DMS153 treated with DMSO at 0.1 percent for 48 hours (cell line): ENCODE results near the gene PPP1R14C.
"Not testable (repeated sequence)": the region's sequence is repeated elsewhere in the genome, so short reads cannot be mapped to it uniquely, and the experiment has no call there.

Experiments
- DNase-seq: peaks from one replicate; lab custom pipeline; 2025; ENCODE audit not compliant: unreplicated experiment; lab: John Stamatoyannopoulos, UW

Gene PPP1R14C

DNA sequence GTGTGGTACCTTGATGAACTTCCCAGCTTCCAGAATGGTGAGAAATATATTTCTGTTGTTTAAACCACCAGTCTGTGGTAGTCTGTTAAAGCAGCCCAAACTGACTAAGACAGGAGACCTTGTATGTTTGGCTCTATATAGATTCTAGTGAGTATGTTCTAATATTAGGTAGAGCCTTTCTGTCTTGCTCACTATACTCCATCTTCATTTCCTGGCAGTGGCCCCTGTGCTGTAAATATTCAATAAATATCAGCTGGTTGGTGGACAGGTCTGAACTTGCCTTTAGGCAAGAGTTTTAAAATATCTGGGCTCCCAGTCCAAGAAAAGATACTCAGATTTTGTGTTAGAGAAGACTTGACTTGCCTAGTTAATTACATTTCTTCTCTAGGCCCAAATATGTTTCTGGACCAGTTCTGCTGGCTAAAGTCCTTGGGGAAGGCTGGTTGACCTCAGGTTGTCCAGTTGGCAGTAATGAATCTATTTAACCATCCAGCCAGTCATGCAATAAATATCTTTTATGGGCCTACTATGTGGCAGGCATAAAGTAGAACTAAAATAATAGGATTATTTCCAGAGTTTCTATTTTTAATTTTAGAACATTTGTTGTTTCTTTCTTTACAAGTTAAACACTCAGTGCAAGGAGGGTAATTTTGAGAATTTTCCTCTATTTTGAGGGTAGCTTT, 22.3 kb downstream of the PPP1R14C start:
- DNase-seq = no peak

GRCh38 chr6:150167479-150167873, 24.6 kb downstream of the PPP1R14C start:
- no peak for DNase-seq

DNA sequence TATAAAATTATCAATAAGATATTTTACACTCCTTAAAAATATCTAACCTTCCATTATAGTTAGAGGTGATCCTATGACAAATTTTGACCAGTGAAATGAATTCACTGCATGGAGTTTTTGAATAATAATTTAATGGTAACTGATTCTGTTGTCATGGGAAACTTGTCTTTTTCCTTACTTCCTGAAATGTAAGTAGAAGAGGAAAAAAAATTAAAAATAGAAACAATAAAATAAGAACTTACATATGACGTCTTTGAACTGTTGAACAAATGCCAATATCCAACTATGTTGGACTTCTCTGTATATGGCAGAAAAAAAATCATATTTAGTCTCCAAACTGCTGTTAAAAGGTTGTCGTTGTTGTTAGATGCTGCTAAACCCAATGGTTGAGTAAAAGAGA, 26.3 kb downstream of the PPP1R14C start:
- no peak for DNase-seq

DNA sequence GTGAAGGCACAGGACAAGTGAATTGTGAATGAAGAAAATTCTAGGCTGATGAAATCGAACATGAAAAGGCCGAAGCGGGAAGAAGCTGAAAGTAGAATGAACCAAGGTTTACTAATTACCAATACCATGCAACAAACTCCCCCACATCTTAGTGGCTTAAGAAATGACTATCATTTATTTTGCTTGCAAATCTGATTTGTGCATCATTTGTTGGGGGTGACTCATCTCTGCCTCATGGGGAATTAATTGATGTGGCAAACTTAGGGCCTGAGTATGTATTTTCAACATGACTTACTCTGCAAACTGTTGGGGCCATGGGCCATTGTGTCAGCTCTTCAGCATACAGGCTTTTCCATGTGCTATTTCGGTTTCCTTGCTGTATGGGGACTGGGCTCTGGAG, 26.8 kb downstream of the PPP1R14C start:
- no peak for DNase-seq

GRCh38 chr6:150172929-150173328, 30.1 kb downstream of the PPP1R14C start:
- no peak for DNase-seq

DNA sequence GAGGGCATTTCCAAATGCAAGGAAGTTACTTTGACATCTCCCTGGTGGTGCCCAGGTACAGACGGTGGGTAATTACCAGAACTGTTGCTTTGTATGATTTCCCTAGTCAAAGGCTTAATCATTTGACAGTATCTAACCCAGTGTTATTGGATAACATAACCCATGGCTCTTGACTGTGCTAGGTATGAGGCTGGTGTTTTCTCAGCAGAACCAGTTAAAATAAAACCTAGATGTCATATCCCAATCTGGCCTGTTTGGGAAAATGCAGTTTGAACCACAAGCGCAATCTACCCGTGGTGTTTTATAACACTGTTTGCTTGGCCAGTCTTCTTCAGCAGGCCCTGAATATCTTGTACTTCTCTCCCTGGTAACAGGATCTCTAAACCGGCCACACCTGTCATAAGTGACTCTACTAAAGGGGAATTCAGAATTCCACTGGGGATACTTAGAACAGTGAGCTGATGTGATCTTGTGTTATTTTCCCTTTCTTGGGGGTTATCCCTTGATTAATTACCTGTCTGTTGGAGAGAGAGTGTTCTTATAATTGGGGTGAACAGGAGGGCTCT, 32.8 kb downstream of the PPP1R14C start:
- no peak for DNase-seq

DNA sequence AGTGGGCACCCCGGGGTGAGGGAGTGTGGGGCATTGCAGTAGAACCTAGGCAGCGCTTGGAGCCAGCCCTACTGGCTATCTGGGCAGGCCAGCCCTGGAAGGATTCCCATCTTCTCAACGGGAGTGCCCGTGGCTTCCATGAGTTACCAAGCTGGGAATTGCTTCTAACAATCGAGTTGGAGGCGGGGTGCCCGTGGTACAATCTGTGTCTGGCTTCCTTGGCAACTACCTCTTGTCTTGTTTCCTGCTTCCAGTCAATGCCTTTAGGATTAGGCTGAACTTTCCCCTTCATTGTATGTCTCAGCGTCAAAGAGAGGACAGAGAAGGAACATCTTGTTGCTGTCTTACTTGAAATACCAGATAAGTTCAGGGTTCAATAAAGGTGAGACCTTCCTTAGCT, 33.3 kb downstream of the PPP1R14C start:
- DNase-seq = no peak

- DNase-seq = no peak
Measured at GRCh38 chr6:150176659-150177058, 33.8 kb downstream of the PPP1R14C start.

DNA sequence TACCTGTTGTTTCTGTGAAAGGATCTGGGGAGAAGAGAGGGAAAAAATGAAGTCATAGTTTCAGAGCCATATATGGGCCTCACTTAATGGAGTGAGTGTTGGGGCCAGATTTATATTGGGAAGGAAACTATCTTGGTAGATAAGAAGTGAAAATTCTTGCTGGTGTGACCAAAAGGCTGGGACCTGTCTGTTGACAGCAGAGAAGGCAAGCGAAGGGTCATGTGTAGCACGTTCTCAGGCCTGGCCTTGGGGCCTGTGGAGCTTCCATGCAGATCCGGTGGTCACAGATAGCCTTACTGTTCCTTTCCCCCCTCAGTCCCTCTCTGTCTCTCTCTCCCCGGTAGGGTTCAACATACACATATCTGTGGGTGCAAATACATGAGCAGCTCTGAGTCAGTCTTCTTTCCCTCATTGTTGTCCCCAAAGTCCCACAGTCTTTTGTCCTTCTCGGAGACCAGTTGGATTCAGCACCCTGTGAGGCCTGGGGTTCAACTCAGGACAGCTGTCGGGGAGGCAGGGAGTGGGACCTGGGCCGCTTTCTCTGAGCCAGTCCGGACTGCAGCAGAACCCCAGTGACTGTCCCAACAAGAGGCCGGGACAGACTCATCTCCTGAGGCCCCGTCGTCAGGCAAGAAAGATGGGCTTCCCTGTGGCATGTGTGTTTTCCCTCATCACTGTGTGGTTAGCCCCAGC, 34.6 kb downstream of the PPP1R14C start:
- DNase-seq = no peak

DNA sequence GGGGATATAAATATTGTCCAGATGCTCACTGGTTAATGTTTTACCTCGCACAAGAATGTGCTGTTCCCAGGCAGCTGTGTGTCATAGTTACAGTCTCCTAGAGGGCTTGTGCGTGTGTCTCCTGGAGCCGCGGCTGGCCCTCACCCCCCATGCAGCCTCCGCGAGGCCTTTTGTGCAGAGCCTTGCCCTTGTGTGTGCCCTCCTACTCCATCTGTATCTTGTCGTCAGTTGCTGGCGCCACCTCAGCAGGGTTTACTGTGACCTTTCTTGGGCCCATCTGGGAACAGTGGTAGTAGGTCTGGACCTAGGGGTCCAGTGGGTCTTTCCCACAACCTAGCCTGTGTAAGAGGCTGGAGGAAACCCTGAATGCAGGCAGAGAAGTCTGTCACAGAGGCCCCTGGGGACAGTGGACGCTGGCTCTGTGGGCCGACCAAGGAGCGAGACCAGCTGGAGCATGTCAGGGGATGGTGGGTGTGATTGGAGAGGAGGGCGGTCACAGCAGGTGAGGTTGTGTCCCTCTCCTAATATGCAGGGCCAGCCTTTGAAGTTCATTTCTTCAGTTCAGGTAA, 35.2 kb downstream of the PPP1R14C start:
- no peak for DNase-seq

DNA sequence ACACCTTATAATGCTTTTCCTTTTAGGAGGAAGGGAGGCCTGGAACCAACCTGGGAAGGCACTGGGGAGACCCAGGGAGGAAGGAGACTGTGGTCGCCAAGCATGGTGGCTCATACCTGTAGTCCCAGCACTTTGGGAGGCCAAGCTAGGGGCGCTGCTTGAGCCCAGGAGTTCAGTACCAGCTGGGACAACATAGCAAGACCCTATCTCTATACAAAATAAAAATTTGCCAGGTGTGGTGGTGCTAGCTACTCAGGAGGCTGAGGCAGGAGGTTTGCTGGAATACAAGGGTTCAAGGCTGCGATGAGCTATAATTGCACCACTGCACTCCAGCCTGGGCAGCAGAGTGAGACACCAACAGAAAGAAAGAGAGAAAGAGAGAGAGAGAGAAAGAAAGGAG, 36.2 kb downstream of the PPP1R14C start:
- DNase-seq = no peak

DNA sequence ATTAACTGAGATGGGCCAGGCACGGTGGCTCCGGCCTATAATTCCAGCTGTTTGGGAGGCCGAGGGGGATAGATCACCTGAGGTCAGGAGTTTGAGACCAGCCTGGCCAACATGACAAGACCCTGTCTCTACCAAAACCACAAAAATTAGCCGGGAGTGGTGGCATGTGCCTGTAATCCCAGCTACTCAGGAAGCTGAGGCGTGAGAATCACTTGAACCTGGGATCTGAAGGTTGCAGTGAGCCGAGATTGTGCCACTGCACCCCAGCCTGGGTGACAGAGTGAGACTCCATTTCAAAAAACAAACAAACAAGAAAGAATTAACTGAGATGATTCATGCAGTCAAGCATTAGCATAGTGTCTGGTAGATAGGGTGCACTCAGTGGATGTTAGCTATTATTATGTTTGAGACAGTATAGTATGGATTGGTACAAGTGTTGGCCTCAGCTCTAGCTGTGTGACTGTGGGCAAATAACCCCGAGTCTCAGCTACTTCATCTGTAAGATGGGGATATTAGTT, 37.1 kb downstream of the PPP1R14C start:
- DNase-seq = not testable (repeated sequence)

DNA sequence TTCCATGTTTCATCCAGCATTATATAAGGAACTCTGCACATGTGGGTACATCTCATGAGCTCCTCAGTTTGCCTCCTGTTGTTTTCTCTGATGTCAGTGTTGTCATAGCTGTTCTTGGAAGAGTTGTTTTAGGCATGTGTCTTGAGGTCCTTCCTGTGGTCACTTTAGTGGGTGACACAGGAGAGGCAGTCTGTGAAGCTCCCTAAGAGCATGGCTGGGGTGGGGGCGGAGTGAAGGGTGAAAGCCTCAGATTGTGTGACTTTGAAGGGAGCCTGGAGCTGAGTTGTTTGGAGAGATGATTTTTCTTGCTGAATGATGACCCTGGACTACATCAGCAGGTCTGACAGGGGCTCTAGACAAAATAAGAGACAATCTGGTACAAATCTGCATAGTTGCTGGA, 37.7 kb downstream of the PPP1R14C start:
- DNase-seq = no peak

GRCh38 chr6:150182460-150183078, 39.7 kb downstream of the PPP1R14C start:
- no peak for DNase-seq

DNA sequence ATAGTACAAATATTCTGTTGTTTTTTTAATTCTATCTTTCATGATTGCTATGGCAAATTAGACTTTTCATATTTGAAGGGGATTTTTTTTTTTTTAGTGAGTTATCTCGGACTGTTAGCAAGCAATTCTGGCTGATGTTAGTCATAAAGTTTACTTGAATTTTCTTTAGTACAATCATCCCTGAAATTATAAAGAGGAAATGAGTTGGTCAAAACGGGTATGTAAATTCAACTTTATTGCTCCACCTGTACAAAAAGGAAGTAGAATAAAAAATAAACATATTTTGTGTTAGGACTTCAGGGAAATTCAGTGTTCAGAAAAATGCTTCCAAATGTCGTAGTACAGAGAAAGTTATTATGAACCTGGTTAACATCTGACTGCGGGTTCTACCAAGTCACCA, 40.3 kb downstream of the PPP1R14C start:
- DNase-seq = no peak

DNA sequence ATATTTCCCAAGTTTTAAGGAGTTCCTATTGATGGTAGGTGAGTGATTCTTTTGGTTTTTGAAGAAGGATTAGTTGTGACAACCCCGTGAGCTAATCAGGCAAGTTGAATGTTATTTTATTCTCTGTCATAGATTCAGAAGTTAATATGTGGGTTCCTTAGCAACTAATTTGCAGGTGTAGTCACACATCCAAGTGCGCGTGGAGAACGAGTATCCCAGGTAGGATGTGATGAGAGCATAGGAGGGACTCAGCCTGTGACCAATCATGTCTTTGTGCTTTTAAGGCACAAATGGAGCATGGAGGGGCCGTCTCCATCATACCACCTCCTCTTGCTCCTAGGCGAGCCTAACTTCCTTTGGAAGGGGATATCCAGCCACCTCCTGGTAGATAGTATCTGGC, 41.1 kb downstream of the PPP1R14C start:
- no peak for DNase-seq

- no peak for DNase-seq
Measured at GRCh38 chr6:150184850-150185731, 42.2 kb downstream of the PPP1R14C start.

GRCh38 chr6:150185732-150186117, 42.9 kb downstream of the PPP1R14C start:
- DNase-seq = no peak

- no peak for DNase-seq
Measured at GRCh38 chr6:150186129-150186898, 43.5 kb downstream of the PPP1R14C start.

DNA sequence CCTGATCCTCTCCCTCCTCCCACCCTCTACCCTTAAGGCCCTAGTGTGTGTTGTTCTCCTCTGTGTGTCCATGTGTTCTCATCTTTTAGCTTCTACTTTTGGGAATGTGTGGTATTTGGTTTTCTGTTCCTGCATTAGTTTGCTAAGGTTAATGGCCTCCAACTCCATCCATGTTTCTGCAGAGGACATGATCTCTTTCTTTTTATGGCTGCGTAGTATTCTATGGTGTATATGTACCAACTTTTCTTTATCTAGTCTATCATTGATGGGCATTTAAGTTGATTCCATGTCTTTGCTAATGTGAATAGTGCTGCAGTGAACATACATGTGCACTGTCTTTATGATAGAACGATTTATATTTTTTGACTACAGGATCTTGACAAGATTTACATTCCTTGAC, 44.6 kb downstream of the PPP1R14C start:
- DNase-seq = not testable (repeated sequence)
